Tibial nerve (tissue), 4 donors: ENCODE results near the gene CACNA1B. TPM values are rescaled to one million over a fixed set of nuclear protein-coding genes. Genes with fewer than 3 reads are reported as not detected.

Experiments used
- DNase-seq, 2 donors: peaks; one replicate each; pipeline ENCODE4 v3.0.0-alpha.2; 2019; ENCODE audit warnings: low spot score in 2 of 2
- H3K27ac ChIP-seq, 4 donors: fragments of 200-600 bp; sonication (generic) in 3 of 4; one replicate each; pipeline ENCODE4 v1.5.1; 2017 to 2019; ENCODE audit warnings: mild to moderate bottlenecking in 1 of 4
- H3K27me3 ChIP-seq, 2 donors: fragments of 200-600 bp; sonication (generic) in 1 of 2; one replicate each; pipeline versions ENCODE4 v1.5.1 to v1.6.0; 2017 to 2019
- H3K36me3 ChIP-seq, 3 donors: fragments of 200-600 bp; sonication (generic); one replicate each; pipeline ENCODE4 v1.5.1; 2018 to 2019
- H3K4me1 ChIP-seq, 4 donors: fragments of 200-600 bp; sonication (generic) in 3 of 4; one replicate each; pipeline ENCODE4 v1.5.1; 2017 to 2019
- H3K4me3 ChIP-seq, 4 donors: fragments of 200-600 bp; sonication (generic) in 3 of 4; one replicate each; pipeline ENCODE4 v1.5.1; 2017 to 2019; ENCODE audit warnings: mild to moderate bottlenecking in 1 of 4, moderate library complexity in 1 of 4
- H3K9me3 ChIP-seq, 4 donors: fragments of 200-600 bp; sonication (generic) in 3 of 4; one replicate each; pipeline ENCODE4 v1.5.1; 2017 to 2019
- CTCF ChIP-seq, 5 experiments: fragments of 200-600 bp in 3 of 5; fragments of 450-650 bp in 2 of 5; sonication (generic) in 3 of 5; IDR thresholded peaks; one replicate each; pipeline ENCODE4 v1.5.1; 2016 to 2019; ENCODE audit warnings: antibody characterized with exemption in 5 of 5, mild to moderate bottlenecking in 3 of 5, moderate library complexity in 2 of 5
- EP300 ChIP-seq, 2 donors: sonication (generic); formaldehyde crosslinking; IDR thresholded peaks; one replicate each; pipeline ENCODE4 v1.6.1; 2017; ENCODE audit warnings: antibody characterized with exemption in 2 of 2, mild to moderate bottlenecking in 1 of 2
- POLR2A ChIP-seq, 2 donors: fragments of 450-650 bp; IDR thresholded peaks; one replicate each; pipeline ENCODE4 v1.6.1; 2017; ENCODE audit warnings: antibody characterized with exemption in 2 of 2, mild to moderate bottlenecking in 2 of 2, moderate library complexity in 2 of 2
- WGBS, 2 donors: methylation state at CpG; one replicate each; pipeline ENCODE4 v1.1.5; 2018; 5-methylcytosine and 5-hydroxymethylcytosine counted together
- total RNA-seq, 4 donors: library from RNA; depleted of rRNA; stranded (reverse); fragments of >200 nt; gene quantifications; one replicate each; pipeline ENCODE4 v1.1.0, GENCODE V29; 2016

The CACNA1B gene
- total RNA-seq, 4 donors from 2014 or later: under 0.01 TPM; not detected in 2

GRCh38 chr9:137836831-137837241 lies 40.7 kb upstream of the CACNA1B start:
- no peak overlapping the region for H3K27ac ChIP-seq
- peaks cover 0 to 13% (median 0%) of the 10 kb centered on the region in 4 donors for H3K9me3 ChIP-seq
- no peak for DNase-seq
- H3K4me3 ChIP-seq: no peak overlapping the region
- TF ChIP-seq EP300 (IDR thresholded peaks at IDR 0.05) (no peak), CTCF (IDR thresholded peaks at IDR 0.05) (no peak), POLR2A (IDR thresholded peaks at IDR 0.05) (no peak)
- WGBS, 2 donors: 71 to 77% methylated on average over 3 to 6 of the region's 12 CpGs
- H3K36me3 ChIP-seq: peaks cover 5 to 70% (median 28%) of the 10 kb centered on the region in 3 donors
- no peaks in the 10 kb centered on the region for H3K4me1 ChIP-seq
- no peaks in the 10 kb centered on the region for H3K27me3 ChIP-seq

- H3K27me3 ChIP-seq: no peaks in the 10 kb centered on the region
- TF ChIP-seq POLR2A (IDR thresholded peaks at IDR 0.05) (no peak), EP300 (IDR thresholded peaks at IDR 0.05) (no peak), CTCF (IDR thresholded peaks at IDR 0.05) (no peak)
- DNase-seq: no peak
- 83 to 92% methylated on average over 15 to 20 of the region's 20 CpGs for WGBS, 2 donors
- H3K9me3 ChIP-seq: peaks cover 0 to 13% (median 0%) of the 10 kb centered on the region in 4 donors
- H3K4me3 ChIP-seq: no peak overlapping the region
- H3K36me3 ChIP-seq: peaks cover 5 to 62% (median 28%) of the 10 kb centered on the region in 3 donors
- H3K4me1 ChIP-seq: no peaks in the 10 kb centered on the region
- H3K27ac ChIP-seq: no peak overlapping the region
Measured at GRCh38 chr9:137837345-137838278, 40.0 kb upstream of the CACNA1B start.

GRCh38 chr9:137838576-137838975 lies 39.0 kb upstream of the CACNA1B start:
- Histone ChIP-seq H3K9me3 (peaks cover 0 to 13% (median 0%) of the 10 kb centered on the region in 4 donors), H3K4me1 (no peaks in the 10 kb centered on the region), H3K27ac (no peak overlapping the region), H3K4me3 (no peak overlapping the region), H3K36me3 (peaks cover 3 to 52% (median 28%) of the 10 kb centered on the region in 3 donors), H3K27me3 (no peaks in the 10 kb centered on the region)
- TF ChIP-seq POLR2A (IDR thresholded peaks at IDR 0.05) (no peak), CTCF (IDR thresholded peaks at IDR 0.05) (no peak), EP300 (IDR thresholded peaks at IDR 0.05) (no peak)
- WGBS, 2 donors: 93 to 96% methylated on average over 10 of the region's 10 CpGs
- DNase-seq: no peak

- TF ChIP-seq CTCF (IDR thresholded peaks at IDR 0.05) (no peak), EP300 (IDR thresholded peaks at IDR 0.05) (no peak), POLR2A (IDR thresholded peaks at IDR 0.05) (no peak)
Measured at GRCh38 chr9:137843355-137843754, 34.2 kb upstream of the CACNA1B start.

More at GRCh38 chr9:137843355-137843754, 34.2 kb upstream of the CACNA1B start:
- H3K4me1 ChIP-seq: no peaks in the 10 kb centered on the region
- peaks cover 0 to 13% (median 0%) of the 10 kb centered on the region in 4 donors for H3K9me3 ChIP-seq
- H3K4me3 ChIP-seq: no peak overlapping the region
- DNase-seq: no peak
- no peak overlapping the region for H3K27ac ChIP-seq
- WGBS, 2 donors: 82 to 88% methylated on average over 9 of the region's 9 CpGs
- H3K27me3 ChIP-seq: no peaks in the 10 kb centered on the region
- peaks cover 0 to 4% (median 0%) of the 10 kb centered on the region in 3 donors for H3K36me3 ChIP-seq
